Lung (tissue), 12 donors: ENCODE data around the gene APOM. TPM values are rescaled to one million over a fixed set of nuclear protein-coding genes. Genes with fewer than 3 reads are reported as not detected.

Source experiments
- ATAC-seq: fragments of 200-7000 bp; cut with Tn5 transposase; one replicate; pipeline ENCODE4 v1.9.1; 2020; ENCODE audit warnings: moderate number of reproducible peaks; ENCODE audit not compliant: insufficient read depth, low FRiP score
- DNase-seq, 3 donors: peaks; one replicate each; pipeline ENCODE4 v3.0.0-alpha.2; 2013 to 2017
- H3K27ac ChIP-seq, 2 donors: one replicate each; pipeline ENCODE4 v1.5.1; 2013; ENCODE audit warnings: mild to moderate bottlenecking in 2 of 2, moderate library complexity in 2 of 2, control low read depth in 1 of 2, inconsistent platforms in 1 of 2, low read depth in 1 of 2, low read length in 1 of 2
- H3K27me3 ChIP-seq, 3 donors: one replicate each; pipeline ENCODE4 v1.5.1; 2013; ENCODE audit warnings: low read length in 2 of 3; ENCODE audit not compliant: control insufficient read depth in 3 of 3, insufficient read depth in 3 of 3
- H3K36me3 ChIP-seq, 4 donors: one replicate each; pipeline ENCODE4 v1.5.1; 2013; ENCODE audit warnings: low read length in 4 of 4, mild to moderate bottlenecking in 1 of 4, moderate library complexity in 1 of 4; ENCODE audit not compliant: control insufficient read depth in 4 of 4, insufficient read depth in 4 of 4
- H3K4me1 ChIP-seq, 5 donors: one replicate each; pipeline ENCODE4 v1.5.1; 2013; ENCODE audit warnings: low read length in 5 of 5, mild to moderate bottlenecking in 2 of 5, moderate library complexity in 1 of 5; ENCODE audit not compliant: control insufficient read depth in 5 of 5, insufficient read depth in 5 of 5
- H3K4me3 ChIP-seq: one replicate; pipeline ENCODE4 v1.5.1; 2013; ENCODE audit warnings: mild to moderate bottlenecking, control low read depth, moderate library complexity
- H3K9ac ChIP-seq, 2 donors: one replicate each; pipeline ENCODE4 v1.5.1; 2013; ENCODE audit warnings: low read length in 2 of 2, control low read depth in 1 of 2; ENCODE audit not compliant: insufficient read depth in 1 of 2
- H3K9me3 ChIP-seq, 4 donors: one replicate each; pipeline ENCODE4 v1.5.1; 2013; ENCODE audit warnings: low read length in 3 of 4, mild to moderate bottlenecking in 1 of 4, moderate library complexity in 1 of 4; ENCODE audit not compliant: control insufficient read depth in 4 of 4, insufficient read depth in 3 of 4
- CTCF ChIP-seq: IDR thresholded peaks from 2 replicates; pipeline ENCODE4 v1.5.1; 2012; ENCODE audit warnings: mild to moderate bottlenecking; ENCODE audit errors: control extremely low read depth, extremely low read depth
- WGBS, 2 donors: extraction: QIAGEN DNeasy Blood & Tissue Kit; methylation state at CpG; one replicate each; pipeline ENCODE4 v1.1.7; 2013; 5-methylcytosine and 5-hydroxymethylcytosine counted together
- polyA plus RNA-seq, 2 donors: library from polyadenylated mRNA; stranded (reverse); fragments of 200-250 nt; gene quantifications; one replicate each; pipeline ENCODE4 v1.2.1, GENCODE V29; 2013
- total RNA-seq, 2 donors: library from RNA; depleted of rRNA in 1 of 2; stranded (reverse); fragments of >200 nt in 1 of 2; gene quantifications; one replicate each; pipeline ENCODE4 v1.2.1, GENCODE V29; 2014 to 2021
- donor health status: control.
- donor health status: control.
- donor health status: Bipolar disorder and iron deficiency.
- donor health status: healthy.
- donor health status: DM: yes; HTN: yes; CAD: no.

The APOM gene
- total and polyA plus RNA-seq, 4 donors = 1.3 to 8.8 (median 2.3) TPM

GRCh38 chr6:31639043-31639442, 16.7 kb upstream of the APOM start:
- Histone ChIP-seq H3K27me3 (no peaks in the 10 kb centered on the region), H3K36me3 (peaks cover 52 to 78% (median 65%) of the 10 kb centered on the region in 4 donors), H3K4me3 (no peak overlapping the region), H3K9me3 (no peaks in the 10 kb centered on the region), H3K9ac (no peak overlapping the region), H3K4me1 (no peaks in the 10 kb centered on the region), H3K27ac (no peak overlapping the region)
- ATAC-seq (no peak), DNase-seq (no peak)
- TF ChIP-seq CTCF = no peak
- 84 to 91% methylated on average over 9 of the region's 9 CpGs for WGBS, 2 donors

GRCh38 chr6:31639449-31639861, 16.2 kb upstream of the APOM start:
- Histone ChIP-seq H3K9ac (no peak overlapping the region), H3K4me1 (no peaks in the 10 kb centered on the region), H3K4me3 (no peak overlapping the region), H3K27ac (no peak overlapping the region), H3K9me3 (no peaks in the 10 kb centered on the region), H3K36me3 (peaks cover 48 to 78% (median 63%) of the 10 kb centered on the region in 4 donors), H3K27me3 (no peaks in the 10 kb centered on the region)
- DNase-seq (no peak), ATAC-seq (no peak)
- 71 to 75% methylated on average over 10 of the region's 10 CpGs for WGBS, 2 donors
- TF ChIP-seq CTCF = no peak

GRCh38 chr6:31640612-31641011, 15.1 kb upstream of the APOM start:
- H3K27ac ChIP-seq = no peak overlapping the region
- no peak for TF ChIP-seq CTCF

GRCh38 chr6:31641370-31641769, 14.3 kb upstream of the APOM start:
- ATAC-seq = no peak
- WGBS, 2 donors = 87 to 93% methylated on average over 4 of the region's 4 CpGs
- no peak for DNase-seq
- peaks cover 43 to 73% (median 60%) of the 10 kb centered on the region in 4 donors for H3K36me3 ChIP-seq
- H3K4me1 ChIP-seq = no peaks in the 10 kb centered on the region
- H3K27me3 ChIP-seq = no peaks in the 10 kb centered on the region
- H3K27ac ChIP-seq = no peak overlapping the region
- no peak overlapping the region for H3K9ac ChIP-seq
- no peaks in the 10 kb centered on the region for H3K9me3 ChIP-seq
- H3K4me3 ChIP-seq = no peak overlapping the region
- no peak for TF ChIP-seq CTCF

More at GRCh38 chr6:31640612-31641011, 15.1 kb upstream of the APOM start:
- no peak for ATAC-seq
- Histone ChIP-seq H3K9ac (no peak overlapping the region), H3K4me3 (no peak overlapping the region), H3K4me1 (no peaks in the 10 kb centered on the region), H3K27me3 (no peaks in the 10 kb centered on the region), H3K36me3 (peaks cover 41 to 76% (median 63%) of the 10 kb centered on the region in 4 donors), H3K9me3 (no peaks in the 10 kb centered on the region)
- 90 to 94% methylated on average over 6 of the region's 6 CpGs for WGBS, 2 donors
- DNase-seq = no peak
